ENCODE measurements around the gene MRPL43.

The MRPL43 gene

GRCh38 chr10:100981178-100981772 is 6.0 kb downstream of the MRPL43 start:
- Histone ChIP-seq H3K9ac (ENCODE audit: low read depth, low read length) (no peak overlapping the region), H3K79me2 (ENCODE audit: insufficient read depth, low read length) (peaks cover 9% of the 10 kb centered on the region), H4K20me1 (ENCODE audit: insufficient read depth, low read length) (0 out of 2 replicates have a peak, but pooled peaks cover under 1% of the 10 kb centered on the region), H3K27me3 (ENCODE audit: insufficient read depth, low read length, poor library complexity) (no peaks in the 10 kb centered on the region), H3K4me1 (ENCODE audit: insufficient read depth, low read length) (peaks cover 8% of the 10 kb centered on the region), H3K27ac (ENCODE audit: low read length) (no peak overlapping the region), H3K4me2 (ENCODE audit: insufficient read depth, low read length) (no peak overlapping the region), H3K4me3 (ENCODE audit: low read depth in 1 of 2, low read length in 2 of 2) (no peak overlapping the region), H2AFZ (ENCODE audit: low read depth, low read length) (no peak overlapping the region), H3K9me3 (ENCODE audit: insufficient read depth, low read length, severe bottlenecking) (no peaks in the 10 kb centered on the region), H3K36me3 (ENCODE audit: insufficient read depth, low read length) (peaks cover 29% of the 10 kb centered on the region)
- DNase-seq (no peak), ATAC-seq (ENCODE audit: insufficient read depth, low read depth) (no peak)
- TF ChIP-seq CTCF (IDR thresholded peaks at IDR 0.05; ENCODE audit: borderline replicate concordance, extremely low read depth, low read length, poor library complexity, severe bottlenecking) (no peak), EZH2 (IDR thresholded peaks at IDR 0.05; ENCODE audit: borderline replicate concordance, low read depth, low read length, severe bottlenecking) (no peak)

GRCh38 chr10:100980711-100981110 is 6.6 kb downstream of the MRPL43 start:
- Histone ChIP-seq H3K27ac (ENCODE audit: low read length) (no peak overlapping the region), H4K20me1 (ENCODE audit: insufficient read depth, low read length) (no peaks in the 10 kb centered on the region), H3K4me1 (ENCODE audit: insufficient read depth, low read length) (peaks cover 2% of the 10 kb centered on the region; the same call in 1 of the 2 replicates), H3K9me3 (ENCODE audit: insufficient read depth, low read length, severe bottlenecking) (no peaks in the 10 kb centered on the region), H3K9ac (ENCODE audit: low read depth, low read length) (no peak overlapping the region), H3K27me3 (ENCODE audit: insufficient read depth, low read length, poor library complexity) (no peaks in the 10 kb centered on the region), H3K4me3 (ENCODE audit: low read depth in 1 of 2, low read length in 2 of 2) (no peak overlapping the region), H3K79me2 (ENCODE audit: insufficient read depth, low read length) (peaks cover 4% of the 10 kb centered on the region; the same call in 1 of the 2 replicates), H2AFZ (ENCODE audit: low read depth, low read length) (no peak overlapping the region), H3K36me3 (ENCODE audit: insufficient read depth, low read length) (peaks cover 24% of the 10 kb centered on the region), H3K4me2 (ENCODE audit: insufficient read depth, low read length) (no peak overlapping the region)
- DNase-seq (no peak), ATAC-seq (ENCODE audit: insufficient read depth, low read depth) (no peak)
- no peak for TF ChIP-seq CTCF (IDR thresholded peaks at IDR 0.05; ENCODE audit: borderline replicate concordance, extremely low read depth, low read length, poor library complexity, severe bottlenecking)
- no peak for TF ChIP-seq EZH2 (IDR thresholded peaks at IDR 0.05; ENCODE audit: borderline replicate concordance, low read depth, low read length, severe bottlenecking)

- Histone ChIP-seq H3K36me3 (ENCODE audit: insufficient read depth, low read length) (peaks cover 24% of the 10 kb centered on the region), H3K27ac (ENCODE audit: low read length) (no peak overlapping the region), H3K27me3 (ENCODE audit: insufficient read depth, low read length, poor library complexity) (no peaks in the 10 kb centered on the region), H2AFZ (ENCODE audit: low read depth, low read length) (no peak overlapping the region), H4K20me1 (ENCODE audit: insufficient read depth, low read length) (no peaks in the 10 kb centered on the region), H3K4me3 (ENCODE audit: low read depth in 1 of 2, low read length in 2 of 2) (no peak overlapping the region), H3K9me3 (ENCODE audit: insufficient read depth, low read length, severe bottlenecking) (no peaks in the 10 kb centered on the region), H3K4me2 (ENCODE audit: insufficient read depth, low read length) (no peak overlapping the region), H3K4me1 (ENCODE audit: insufficient read depth, low read length) (no peaks in the 10 kb centered on the region), H3K9ac (ENCODE audit: low read depth, low read length) (no peak overlapping the region), H3K79me2 (ENCODE audit: insufficient read depth, low read length) (peaks cover under 1% of the 10 kb centered on the region; the same call in 1 of the 2 replicates)
- ATAC-seq (ENCODE audit: insufficient read depth, low read depth) (no peak), DNase-seq (no peak)
- no peak for TF ChIP-seq CTCF (IDR thresholded peaks at IDR 0.05; ENCODE audit: borderline replicate concordance, extremely low read depth, low read length, poor library complexity, severe bottlenecking)
- no peak for TF ChIP-seq EZH2 (IDR thresholded peaks at IDR 0.05; ENCODE audit: borderline replicate concordance, low read depth, low read length, severe bottlenecking)
Measured at GRCh38 chr10:100980311-100980710, 7.0 kb downstream of the MRPL43 start.
